Activated CD4-positive, alpha-beta T cell treated with anti-CD3 and anti-CD28 coated beads, Interleukin-2, amount 50 U/mL, for 1 hour (primary cell): ENCODE results near the gene KIF5C.
A peak's percentile ranks its signal among the peaks of the same experiment; 100 is the strongest.

ENCODE experiments used
- DNase-seq: peaks from one replicate; pipeline ENCODE4 v3.0.0-alpha.2; 2020

Gene KIF5C

GRCh38 chr2:148994341-148994740 lies 119.3 kb downstream of the KIF5C start:
- no peak for DNase-seq

DNA sequence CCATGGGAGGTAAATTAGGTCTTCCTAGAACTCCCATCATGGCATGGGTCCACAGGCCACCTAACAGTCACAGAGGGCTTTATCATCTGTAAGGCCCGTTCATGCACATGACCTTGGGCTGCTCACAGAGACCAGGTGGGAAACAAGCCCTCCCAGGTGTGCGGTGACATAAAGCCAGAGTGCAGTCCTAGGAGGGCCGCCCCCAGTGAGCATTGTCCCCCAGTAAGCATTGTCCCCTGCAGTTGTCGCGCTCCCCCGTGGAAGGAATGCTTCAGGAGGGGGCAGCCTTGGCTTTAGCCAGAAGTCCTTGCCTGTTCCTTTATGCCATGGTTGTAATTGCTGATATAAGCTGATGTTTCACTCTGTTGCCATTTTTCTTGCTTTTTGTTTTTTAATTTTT lies 121.8 kb downstream of the KIF5C start:
- DNase-seq: no peak

- no peak for DNase-seq
Measured at GRCh38 chr2:148998165-148998830, 123.3 kb downstream of the KIF5C start.

DNA sequence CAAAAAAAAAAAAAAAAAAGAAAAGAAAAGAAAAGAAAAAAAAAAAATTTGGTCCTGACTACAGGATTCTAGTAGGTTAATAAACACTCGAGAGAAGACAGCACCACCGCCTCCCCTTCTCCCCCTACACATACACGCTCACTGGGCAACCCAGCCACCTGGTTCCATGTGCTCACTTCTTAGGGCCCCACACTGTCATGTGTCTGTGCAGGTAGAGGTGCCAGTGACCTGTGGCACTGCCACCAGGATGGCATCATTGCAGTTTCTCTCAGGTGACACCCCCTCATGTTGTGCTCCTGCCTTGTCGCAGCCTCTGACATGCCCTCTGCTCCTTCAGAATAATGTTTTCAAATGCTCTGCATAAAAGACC lies 123.8 kb downstream of the KIF5C start:
- no peak for DNase-seq

DNA sequence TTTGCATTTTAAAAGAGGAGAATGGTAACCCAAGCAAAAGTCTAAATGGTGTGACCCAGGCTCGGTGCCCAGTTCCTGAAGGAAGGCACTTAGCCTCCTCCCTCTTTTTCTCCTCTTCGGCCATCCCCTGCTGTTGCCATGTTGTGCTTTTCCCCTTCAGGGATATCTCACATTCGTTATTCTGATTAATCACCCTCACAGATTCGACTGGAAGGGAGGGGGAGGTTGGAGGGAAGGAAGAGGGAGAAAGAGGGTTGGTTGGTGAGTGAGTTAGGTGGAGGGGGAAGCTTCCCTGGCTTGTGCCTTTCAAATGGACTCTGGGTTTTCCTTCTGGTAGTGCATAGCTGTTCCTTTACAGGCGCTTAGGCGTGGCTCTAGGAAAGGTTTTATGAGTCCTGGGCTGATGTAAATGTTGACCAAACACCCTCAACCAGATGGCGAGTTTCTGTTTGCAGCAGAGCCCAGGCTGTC lies 124.5 kb downstream of the KIF5C start:
- no peak for DNase-seq

DNA sequence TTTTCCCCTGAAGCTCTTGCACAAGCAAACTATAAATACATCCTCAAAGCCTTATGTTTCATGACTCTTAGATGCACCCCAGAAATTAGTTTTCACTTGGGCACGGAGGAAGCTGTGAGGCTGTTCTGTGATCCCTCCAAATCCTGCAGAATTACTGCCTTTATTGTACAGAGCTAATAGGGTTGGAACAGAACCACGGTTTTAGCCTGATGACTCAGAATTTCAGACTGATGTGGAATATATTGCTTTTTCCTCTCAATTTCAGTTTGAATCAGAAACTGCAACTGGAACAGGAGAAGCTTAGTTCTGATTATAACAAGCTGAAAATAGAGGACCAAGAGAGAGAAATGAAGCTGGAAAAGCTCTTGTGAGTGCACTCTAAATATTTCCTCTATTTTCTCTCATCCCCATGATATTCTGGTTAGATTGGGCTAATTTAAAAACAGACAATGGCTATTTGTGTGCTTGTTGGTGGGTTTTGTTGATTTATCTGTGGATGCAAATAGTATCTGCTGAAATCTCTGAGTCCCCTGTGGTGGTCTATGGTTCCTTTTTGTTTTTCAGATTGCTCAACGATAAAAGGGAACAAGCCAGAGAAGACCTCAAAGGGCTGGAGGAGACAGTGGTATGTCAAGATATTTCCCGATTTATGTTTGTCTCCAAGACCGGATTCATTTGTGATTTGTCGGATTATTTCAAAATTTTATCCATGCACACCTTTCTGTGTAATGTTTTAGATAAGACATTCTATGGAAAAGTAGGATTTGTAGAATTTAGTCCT lies 125.3 kb downstream of the KIF5C start:
- DNase-seq: no peak

- DNase-seq: no peak
Measured at GRCh38 chr2:149001496-149001895, 126.5 kb downstream of the KIF5C start.

DNA sequence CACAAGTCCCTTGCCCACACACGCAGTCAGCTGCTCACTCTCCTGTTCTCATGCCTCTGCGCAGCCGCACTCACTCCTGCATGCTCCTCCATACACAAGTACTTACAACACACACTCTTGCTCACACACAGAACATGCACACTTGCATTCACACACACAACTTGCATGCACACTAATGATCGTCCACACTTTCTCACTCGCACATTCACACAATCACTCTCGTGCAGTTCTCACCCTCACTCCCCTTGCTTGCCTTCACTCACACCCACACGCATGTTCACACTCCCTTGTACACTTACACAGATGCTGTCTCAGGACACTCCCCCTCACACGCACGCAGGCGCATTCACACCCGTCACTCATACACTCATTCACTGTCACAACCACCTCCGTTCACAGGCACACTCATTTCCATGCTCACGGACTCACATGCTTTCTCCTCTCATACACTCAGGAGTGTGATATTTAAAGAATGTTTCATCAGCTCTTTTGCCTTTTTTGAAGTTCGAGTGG lies 127.4 kb downstream of the KIF5C start:
- no peak for DNase-seq

DNA sequence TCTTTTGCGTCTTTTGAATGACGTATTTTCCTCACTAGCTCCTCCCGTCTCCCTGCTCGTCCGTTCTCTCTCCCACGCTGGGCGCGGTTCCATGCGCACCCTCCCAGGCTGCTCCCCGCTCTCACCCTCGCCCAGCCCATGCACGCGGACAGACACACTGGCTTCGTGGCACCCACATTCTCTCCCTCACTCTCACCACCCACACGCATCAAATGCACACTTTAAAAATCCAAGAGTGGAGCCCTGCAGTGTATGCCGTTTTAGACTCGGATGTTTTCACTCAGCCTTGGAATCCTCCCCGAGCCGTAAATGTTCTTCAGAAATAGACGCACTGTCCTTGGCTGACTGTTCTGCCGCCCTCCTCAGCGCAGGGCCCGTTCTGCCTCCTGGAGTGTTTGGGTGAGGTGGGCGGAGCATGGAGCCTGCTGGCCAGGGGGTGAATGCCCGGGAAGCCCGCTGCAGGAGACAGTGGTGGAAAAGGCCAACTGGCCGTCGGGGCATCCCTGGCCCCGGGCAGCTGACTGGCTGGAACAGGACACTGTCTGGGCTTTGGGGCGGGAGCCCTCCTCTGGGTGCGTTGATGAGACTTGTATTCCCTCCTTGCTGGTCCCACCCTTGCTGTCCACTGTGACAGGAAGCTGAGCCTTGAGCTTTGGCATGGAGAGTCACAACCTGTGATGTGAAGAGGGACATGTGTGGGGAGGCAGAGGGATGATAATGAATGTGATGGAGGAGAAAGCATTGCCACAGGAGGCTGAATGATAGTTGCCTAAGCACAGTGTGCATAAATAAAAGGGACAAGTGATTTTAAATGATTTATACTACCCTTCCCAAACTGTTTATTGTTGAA lies 128.1 kb downstream of the KIF5C start:
- DNase-seq: no peak

DNA sequence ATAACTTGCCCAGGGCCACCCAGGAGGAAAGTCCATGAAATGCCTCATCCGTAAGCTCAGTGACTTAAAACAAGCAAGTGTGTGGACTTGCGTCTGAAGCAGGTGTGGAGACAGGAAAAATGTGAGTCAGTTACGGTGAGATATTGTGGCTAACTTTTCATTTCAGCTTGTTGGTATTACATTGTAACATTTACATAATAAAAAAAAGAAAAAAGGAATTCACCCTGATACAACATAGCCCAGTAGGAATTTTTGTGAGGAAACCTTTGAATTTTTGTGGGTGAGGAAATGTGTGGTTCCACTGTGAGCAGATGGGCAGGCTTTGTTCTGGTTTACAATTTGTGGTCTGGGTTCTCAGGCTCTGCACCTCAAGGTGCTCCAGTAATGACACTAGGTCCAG lies 129.8 kb downstream of the KIF5C start:
- no peak for DNase-seq

- no peak for DNase-seq
Measured at GRCh38 chr2:149005471-149006077, 130.5 kb downstream of the KIF5C start.

DNA sequence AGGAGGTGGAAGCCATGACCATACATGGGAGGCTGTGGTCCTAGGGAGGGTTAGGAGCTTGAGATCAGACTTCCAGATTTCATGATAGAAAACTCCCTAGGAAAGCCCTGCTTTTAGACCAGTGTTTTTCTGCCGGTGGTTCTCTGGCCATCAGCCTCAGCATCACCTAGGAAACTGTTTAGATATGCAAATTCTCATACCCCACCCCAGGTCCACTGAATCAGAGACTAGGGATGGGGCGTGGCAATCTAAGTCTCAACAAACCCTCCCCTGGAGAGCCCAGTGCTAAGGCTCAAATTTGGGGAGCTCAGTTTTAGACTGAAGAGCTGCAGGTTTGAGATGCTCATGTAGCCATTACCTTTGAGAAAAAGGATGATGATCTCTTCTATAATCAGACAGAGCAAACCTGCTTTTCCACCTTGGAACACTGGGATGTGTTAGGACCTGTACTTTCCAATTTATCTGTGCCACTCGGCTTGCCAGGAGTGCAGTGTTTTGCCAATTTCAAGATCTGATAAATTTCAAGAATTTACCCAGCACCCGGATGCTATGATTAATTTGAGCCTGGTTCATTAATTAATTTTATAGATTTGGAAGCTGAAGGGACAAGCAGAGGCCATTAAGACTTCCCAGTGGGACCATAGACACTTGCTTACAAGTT lies 132.0 kb downstream of the KIF5C start:
- no peak for DNase-seq

- DNase-seq: no peak
Measured at GRCh38 chr2:149008381-149008780, 133.4 kb downstream of the KIF5C start.

- no peak for DNase-seq
Measured at GRCh38 chr2:149009576-149010461, 134.8 kb downstream of the KIF5C start.

DNA sequence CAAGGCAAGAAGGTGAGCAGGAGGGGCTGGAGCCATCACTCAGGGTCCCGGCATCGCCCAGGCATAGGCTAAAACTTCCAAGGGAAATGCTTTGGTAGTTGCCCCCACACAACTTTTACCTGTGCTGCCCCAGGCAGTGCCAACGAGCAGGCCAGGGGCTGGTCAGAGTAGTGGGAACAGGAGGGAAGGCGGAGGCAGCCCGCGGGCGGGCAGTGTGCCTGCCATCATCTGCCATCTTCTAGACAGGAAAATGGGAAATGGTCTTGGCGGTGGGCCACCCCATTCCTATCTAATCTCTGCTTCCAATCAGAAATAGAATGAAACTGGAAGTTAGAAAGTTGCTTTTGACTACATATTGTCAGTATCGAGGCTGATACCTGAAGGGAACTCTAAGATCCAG lies 137.5 kb downstream of the KIF5C start:
- DNase-seq: no peak

DNA sequence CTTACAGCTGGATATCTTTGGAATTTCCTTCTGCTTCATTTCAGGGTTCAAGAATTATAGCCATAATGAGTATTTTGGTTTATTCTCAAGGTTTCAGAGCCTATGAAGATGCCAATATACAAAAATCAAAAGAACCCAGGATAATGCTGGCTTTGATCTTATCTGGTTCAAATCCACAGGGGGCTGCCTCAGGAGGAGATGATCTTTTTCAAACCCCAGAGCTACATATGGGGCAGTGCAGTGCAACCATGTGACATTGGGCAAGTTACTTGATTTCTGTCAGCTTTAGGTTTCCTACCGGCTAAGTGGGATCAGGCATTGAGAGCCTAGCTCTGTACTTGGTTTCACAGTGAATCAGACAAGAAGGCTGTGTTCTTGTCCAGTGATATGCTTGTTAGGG lies 140.5 kb downstream of the KIF5C start:
- DNase-seq: no peak

DNA sequence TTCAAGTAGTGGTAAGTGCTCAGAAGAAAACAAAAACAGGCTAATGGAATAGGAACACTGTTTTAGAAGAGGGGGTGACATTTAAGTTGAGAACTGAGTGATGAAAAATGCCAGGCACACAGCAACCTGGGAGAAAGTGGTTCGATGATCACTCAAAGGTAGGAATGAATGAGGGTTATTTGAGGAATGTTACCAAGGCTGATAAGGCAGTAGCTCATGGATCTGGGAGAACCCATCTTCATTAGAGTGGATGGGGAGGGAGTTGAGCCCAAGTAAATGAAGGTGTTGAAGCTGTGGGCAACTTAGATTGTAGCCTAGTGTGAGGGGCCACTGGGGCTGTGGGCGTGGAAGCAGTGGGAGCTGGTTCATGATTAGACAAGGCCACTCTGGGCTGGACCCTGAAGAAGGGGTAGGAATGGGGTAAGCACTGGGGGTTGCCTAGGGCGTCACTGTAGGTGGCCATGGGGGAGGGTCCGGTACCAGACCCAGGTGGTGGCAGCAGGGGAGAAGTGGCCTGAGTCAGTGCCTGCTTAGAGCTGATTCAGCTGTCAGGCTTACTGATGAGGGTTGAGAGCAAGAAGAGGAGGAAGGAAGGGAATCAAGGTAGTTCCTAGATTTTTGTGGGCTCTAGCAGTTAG lies 141.0 kb downstream of the KIF5C start:
- DNase-seq: no peak

DNA sequence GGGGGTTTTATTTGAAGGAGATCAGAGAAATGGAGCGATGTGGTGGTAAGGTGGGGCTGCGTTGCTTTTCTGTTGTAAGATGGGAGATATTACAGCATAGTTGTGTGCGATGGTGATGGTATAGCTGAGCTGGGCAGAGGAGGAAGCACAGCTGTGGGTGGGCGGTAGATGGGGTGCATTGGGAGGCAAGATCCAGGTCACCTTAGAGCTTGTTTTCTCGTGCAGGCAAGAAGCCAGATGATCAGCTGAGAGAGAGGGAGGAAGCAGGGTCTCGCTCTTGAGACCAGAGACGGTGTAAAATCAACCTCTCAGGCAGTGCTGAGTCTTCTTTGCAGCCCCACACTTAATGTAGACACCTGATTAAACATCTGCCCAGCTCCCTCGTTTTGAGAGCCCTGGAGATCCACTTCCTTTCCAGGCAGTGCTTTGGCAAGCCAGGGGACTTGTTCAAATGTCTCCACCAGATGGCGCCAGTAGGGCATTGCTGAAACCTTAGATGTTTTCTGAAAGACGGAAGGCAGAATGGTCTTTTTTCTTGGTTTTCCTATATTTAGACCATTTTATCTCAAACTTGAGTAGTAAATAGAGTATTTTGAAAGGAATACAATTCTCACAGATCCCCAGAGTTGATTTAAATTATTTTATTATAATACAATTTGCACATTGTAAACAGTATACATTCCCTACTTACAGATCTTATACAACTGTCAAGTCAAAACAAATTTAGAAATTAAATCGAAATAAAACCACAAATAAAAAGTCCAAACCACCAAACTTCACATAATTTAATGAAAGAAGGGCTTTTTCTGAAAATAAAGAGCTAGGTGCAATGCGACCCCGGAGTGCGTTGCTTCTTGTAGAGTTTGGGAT lies 142.3 kb downstream of the KIF5C start:
- DNase-seq: peak; percentile 72

GRCh38 chr2:149018981-149019380 lies 144.0 kb downstream of the KIF5C start:
- DNase-seq: no peak

GRCh38 chr2:149019768-149020167 lies 144.7 kb downstream of the KIF5C start:
- no peak for DNase-seq
